GM12892 (cell line): ENCODE results near the gene SLIT3.

ENCODE experiments used
- POLR2A ChIP-seq: IDR thresholded peaks from 2 replicates; pipeline ENCODE4 v1.6.1; 2011; ENCODE audit warnings: low read depth, low read length, control low read depth
- POLR2AphosphoS5 ChIP-seq: IDR thresholded peaks from 2 replicates; pipeline ENCODE4 v1.6.1; 2011; ENCODE audit warnings: low read depth, low read length, control low read depth
- TAF1 ChIP-seq: IDR thresholded peaks from 2 replicates; pipeline ENCODE4 v1.6.1; 2011; ENCODE audit warnings: low read depth, mild to moderate bottlenecking, control low read depth, low read length, borderline replicate concordance

GRCh38 chr5:168689260-168689659 lies 611.7 kb downstream of the SLIT3 start:
- no peak for TF ChIP-seq POLR2A
- no peak for TF ChIP-seq POLR2AphosphoS5
- TF ChIP-seq TAF1 = no peak
